SU-DHL-6 (cell line): ENCODE data around the gene ARFGAP1.

Experiments used
- H2AFZ ChIP-seq: fragments of 200-600 bp; sonication (generic); 2 replicates; pipeline ENCODE4 v1.6.1; 2014; ENCODE audit warnings: low read depth, mild to moderate bottlenecking, moderate library complexity, mixed read lengths, antibody characterized with exemption, low read length; ENCODE audit not compliant: severe bottlenecking
- H3F3A ChIP-seq: fragments of 200-600 bp; shearing (Covaris generic); 2 replicates; pipeline ENCODE4 v1.6.0; 2016; ENCODE audit warnings: antibody characterized with exemption, mild to moderate bottlenecking; ENCODE audit not compliant: insufficient read depth
- H3K27ac ChIP-seq: fragments of 200-600 bp; sonication (generic); 2 replicates; pipeline ENCODE4 v1.5.1; 2016; ENCODE audit warnings: low read depth, mild to moderate bottlenecking, low read length, moderate library complexity, mixed read lengths
- H3K27me3 ChIP-seq: fragments of 200-600 bp; sonication (generic), shearing (Covaris generic); 2 replicates; pipeline ENCODE4 v1.6.0; 2014; ENCODE audit warnings: mild to moderate bottlenecking, low read length
- H3K36me3 ChIP-seq: fragments of 200-600 bp; sonication (generic); 2 replicates; pipeline ENCODE4 v1.6.1; 2014; ENCODE audit warnings: mild to moderate bottlenecking, low read length, mixed read lengths
- H3K4me2 ChIP-seq: fragments of 300-600, 200-600 bp; shearing (Covaris generic), sonication (generic); 2 replicates; pipeline ENCODE4 v1.6.0; 2014; ENCODE audit warnings: low read length, low read depth, mild to moderate bottlenecking; ENCODE audit not compliant: poor library complexity, severe bottlenecking
- H3K4me3 ChIP-seq: fragments of 200-600 bp; sonication (generic); 2 replicates; pipeline ENCODE4 v1.5.1; 2014; ENCODE audit warnings: antibody characterized with exemption, low read length, mild to moderate bottlenecking, mixed read lengths; ENCODE audit not compliant: insufficient read depth, poor library complexity, severe bottlenecking
- H3K79me2 ChIP-seq: fragments of 200-600 bp; sonication (generic); 2 replicates; pipeline ENCODE4 v1.6.1; 2014; ENCODE audit warnings: mild to moderate bottlenecking, low read length, moderate library complexity; ENCODE audit not compliant: insufficient read depth
- H3K9ac ChIP-seq: fragments of 200-600 bp; sonication (generic); 2 replicates; pipeline ENCODE4 v1.7.0; 2014; ENCODE audit warnings: mild to moderate bottlenecking, low read length
- H3K9me2 ChIP-seq: fragments of 200-600 bp; sonication (generic); replicated peaks from 2 replicates; pipeline ENCODE4 v1.6.1; 2014; ENCODE audit warnings: low read length; ENCODE audit not compliant: insufficient read depth
- H3K9me3 ChIP-seq: fragments of 200-600 bp; sonication (generic); 2 replicates; pipeline ENCODE4 v1.6.1; 2014; ENCODE audit warnings: low read length, mixed read lengths; ENCODE audit not compliant: insufficient read depth
- H4K20me1 ChIP-seq: fragments of 200-600 bp; sonication (generic); 2 replicates; pipeline ENCODE4 v1.6.1; 2014; ENCODE audit warnings: low read depth, mild to moderate bottlenecking, antibody characterized with exemption, low read length, moderate library complexity, mixed read lengths
- CTCF ChIP-seq: fragments of 200-600 bp; sonication (generic); IDR thresholded peaks from one replicate; pipeline ENCODE4 v1.5.1; 2017; ENCODE audit warnings: antibody characterized with exemption, mild to moderate bottlenecking, low read length, moderate library complexity; ENCODE audit not compliant: insufficient read depth, poor library complexity, severe bottlenecking
- EZH2phosphoT487 ChIP-seq: fragments of 200-600 bp; sonication (generic), shearing (Covaris generic); conservative IDR thresholded peaks from 2 replicates; pipeline ENCODE4 v1.6.1; 2018; ENCODE audit warnings: mild to moderate bottlenecking, antibody characterized with exemption, low read length, moderate library complexity, mixed read lengths

The ARFGAP1 gene

GRCh38 chr20:63255931-63256704 is 16.5 kb upstream of the ARFGAP1 start:
- Histone ChIP-seq H3K9me3 (no peaks in the 10 kb centered on the region), H4K20me1 (no peaks in the 10 kb centered on the region), H3K4me3 (no peak overlapping the region), H3K9me2 (no peaks in the 10 kb centered on the region), H2AFZ (no peak overlapping the region), H3K4me2 (no peak overlapping the region), H3K79me2 (no peaks in the 10 kb centered on the region), H3K9ac (no peak overlapping the region), H3K36me3 (no peaks in the 10 kb centered on the region), H3K27me3 (no peaks in the 10 kb centered on the region; the same call in 1 of the 2 replicates), H3F3A (no peaks in the 10 kb centered on the region), H3K27ac (no peak overlapping the region)
- TF ChIP-seq CTCF (no peak), EZH2phosphoT487 (no peak)

- Histone ChIP-seq H3F3A (no peaks in the 10 kb centered on the region), H3K79me2 (no peaks in the 10 kb centered on the region), H3K36me3 (no peaks in the 10 kb centered on the region), H3K9me2 (no peaks in the 10 kb centered on the region), H4K20me1 (no peaks in the 10 kb centered on the region), H3K27ac (no peak overlapping the region), H3K27me3 (no peaks in the 10 kb centered on the region; the same call in 1 of the 2 replicates), H2AFZ (no peak overlapping the region), H3K4me3 (no peak overlapping the region), H3K9me3 (no peaks in the 10 kb centered on the region), H3K9ac (no peak overlapping the region), H3K4me2 (no peak overlapping the region)
- no peak for TF ChIP-seq CTCF
- no peak for TF ChIP-seq EZH2phosphoT487
Measured at GRCh38 chr20:63256954-63257353, 15.7 kb upstream of the ARFGAP1 start.

GRCh38 chr20:63257629-63258028 is 15.0 kb upstream of the ARFGAP1 start:
- Histone ChIP-seq H3K9me3 (no peaks in the 10 kb centered on the region), H2AFZ (no peak overlapping the region), H3K27ac (no peak overlapping the region), H3K36me3 (no peaks in the 10 kb centered on the region), H3K9me2 (no peaks in the 10 kb centered on the region), H3K27me3 (no peaks in the 10 kb centered on the region; the same call in 1 of the 2 replicates), H3K4me2 (no peak overlapping the region), H3K4me3 (no peak overlapping the region), H4K20me1 (no peaks in the 10 kb centered on the region), H3K9ac (no peak overlapping the region), H3F3A (no peaks in the 10 kb centered on the region), H3K79me2 (no peaks in the 10 kb centered on the region)
- no peak for TF ChIP-seq CTCF
- no peak for TF ChIP-seq EZH2phosphoT487
